ENCODE measurements around the gene PLIN5. TPM values are rescaled to one million over a fixed set of nuclear protein-coding genes. Genes with fewer than 3 reads are reported as not detected.

Gene PLIN5
- polyA plus RNA-seq, 3 donors = 2.3 to 3.2 (median 2.3) TPM

- no peak for DNase-seq (ENCODE audit: low read depth in 3 of 3, low spot score in 2 of 3)
These were observed 11.5 kb downstream of the PLIN5 start for GRCh38 chr19:4523306-4524110.

- no peak for DNase-seq (ENCODE audit: low read depth in 3 of 3, low spot score in 2 of 3)
These were observed 12.6 kb downstream of the PLIN5 start for GRCh38 chr19:4522291-4523002.

DNA sequence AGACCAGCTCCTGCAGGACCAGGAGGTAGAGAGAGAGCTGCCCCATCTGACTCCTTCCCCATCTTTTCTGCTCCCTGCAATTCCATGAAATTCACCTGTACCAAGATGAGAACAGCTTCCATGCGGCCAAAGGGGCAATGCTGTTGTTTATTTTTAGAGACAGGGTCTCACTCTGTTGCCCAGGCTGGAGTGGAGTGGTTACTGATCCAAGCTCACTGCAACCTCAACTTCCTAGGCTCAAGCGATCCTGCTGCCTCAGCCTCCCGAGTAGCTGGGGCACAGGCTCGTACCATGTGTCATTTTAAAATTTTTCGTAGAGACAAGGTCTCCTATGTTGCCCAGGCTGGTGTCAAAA is 13.2 kb downstream of the PLIN5 start:
- DNase-seq (ENCODE audit: low read depth in 3 of 3, low spot score in 2 of 3) = no peak

GRCh38 chr19:4521170-4521887 is 13.7 kb downstream of the PLIN5 start:
- no peak for DNase-seq (ENCODE audit: low read depth in 3 of 3, low spot score in 2 of 3)

DNA sequence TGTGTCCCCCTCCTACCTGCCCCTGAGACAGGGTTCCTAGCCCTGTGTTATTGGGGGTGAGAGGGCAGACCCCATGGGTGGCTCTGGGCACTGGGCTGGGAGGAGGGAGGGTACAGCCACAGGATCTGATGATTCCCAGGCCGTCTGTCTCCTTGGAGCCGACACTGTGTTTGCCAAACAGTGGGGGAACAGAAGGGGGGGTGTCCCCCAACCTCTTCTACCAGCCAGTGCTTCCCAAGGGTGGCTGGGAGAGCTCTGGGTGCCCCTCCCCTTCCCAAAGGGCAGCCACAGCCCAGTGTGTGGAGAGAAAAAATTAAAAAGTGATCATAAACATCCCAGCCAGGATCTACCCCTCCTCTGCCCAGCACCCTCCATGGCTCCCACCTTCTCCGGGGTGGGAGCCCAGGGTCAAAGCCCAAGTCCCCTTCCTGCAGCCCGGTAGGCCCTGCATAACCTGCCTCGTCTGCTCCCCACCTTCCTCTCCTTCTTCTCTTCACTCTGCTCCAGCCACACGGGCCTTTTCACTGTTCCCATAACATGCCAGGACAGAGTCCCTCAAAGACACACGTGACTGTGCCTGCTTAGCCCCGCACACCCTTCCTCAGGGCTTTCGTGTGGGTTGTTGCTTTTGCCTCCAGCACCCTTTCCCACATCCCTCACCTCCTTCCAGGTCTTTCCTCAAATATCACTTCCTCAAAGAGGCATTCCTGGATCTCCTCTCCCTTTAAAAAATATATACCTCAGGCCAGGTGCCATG is 15.3 kb downstream of the PLIN5 start:
- no peak for DNase-seq (ENCODE audit: low read depth in 3 of 3, low spot score in 2 of 3)

GRCh38 chr19:4519172-4519496 is 15.9 kb downstream of the PLIN5 start:
- DNase-seq (ENCODE audit: low read depth in 3 of 3, low spot score in 2 of 3) = no peak

DNA sequence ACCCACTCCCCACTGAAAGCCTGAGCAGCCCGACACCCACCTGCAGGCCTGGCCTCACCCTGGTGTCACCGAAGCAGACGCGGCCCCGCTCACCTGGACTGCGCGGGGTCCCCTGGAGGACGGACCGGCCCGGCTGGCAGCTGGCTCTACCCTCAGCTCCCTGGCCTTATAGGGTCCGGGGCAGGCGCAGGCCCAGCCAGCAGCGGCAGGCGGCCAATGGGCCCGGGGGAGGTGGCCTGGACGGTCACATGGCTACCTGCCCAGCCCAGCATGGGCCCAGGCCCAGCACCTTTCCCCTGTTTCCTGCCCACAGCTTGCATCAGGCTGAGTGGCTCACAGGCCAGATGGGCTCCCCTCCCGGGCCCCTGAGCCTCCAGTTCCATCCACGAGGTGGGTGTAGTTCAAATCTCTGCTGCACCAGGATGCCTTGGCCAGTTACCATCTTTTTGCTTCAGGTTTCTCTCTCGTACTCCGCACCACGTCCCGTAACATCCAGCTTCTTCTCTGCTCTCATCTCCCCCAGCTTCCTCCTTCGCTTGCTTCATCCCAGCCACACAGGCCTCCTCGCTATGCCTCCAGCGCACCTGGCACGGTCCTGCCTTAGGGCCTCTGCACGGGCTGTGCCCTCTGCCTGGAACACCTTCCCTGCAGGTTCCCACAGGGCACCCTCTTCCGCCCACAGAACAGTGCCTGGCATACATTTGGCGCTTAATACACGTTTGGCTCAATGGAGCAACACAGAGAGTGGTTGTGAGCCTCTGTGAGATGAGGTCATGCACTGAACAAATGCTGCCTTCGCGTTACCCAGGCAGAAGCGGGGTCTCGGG is 16.5 kb downstream of the PLIN5 start, which contains the start of gene PLIN4:
TSS of gene PLIN4 (minus strand) at position 142 of the 827 bp plus-strand sequence. CDS start 214 bp downstream, outside the sequence.
- no peak for DNase-seq (ENCODE audit: low read depth in 3 of 3, low spot score in 2 of 3)

DNA sequence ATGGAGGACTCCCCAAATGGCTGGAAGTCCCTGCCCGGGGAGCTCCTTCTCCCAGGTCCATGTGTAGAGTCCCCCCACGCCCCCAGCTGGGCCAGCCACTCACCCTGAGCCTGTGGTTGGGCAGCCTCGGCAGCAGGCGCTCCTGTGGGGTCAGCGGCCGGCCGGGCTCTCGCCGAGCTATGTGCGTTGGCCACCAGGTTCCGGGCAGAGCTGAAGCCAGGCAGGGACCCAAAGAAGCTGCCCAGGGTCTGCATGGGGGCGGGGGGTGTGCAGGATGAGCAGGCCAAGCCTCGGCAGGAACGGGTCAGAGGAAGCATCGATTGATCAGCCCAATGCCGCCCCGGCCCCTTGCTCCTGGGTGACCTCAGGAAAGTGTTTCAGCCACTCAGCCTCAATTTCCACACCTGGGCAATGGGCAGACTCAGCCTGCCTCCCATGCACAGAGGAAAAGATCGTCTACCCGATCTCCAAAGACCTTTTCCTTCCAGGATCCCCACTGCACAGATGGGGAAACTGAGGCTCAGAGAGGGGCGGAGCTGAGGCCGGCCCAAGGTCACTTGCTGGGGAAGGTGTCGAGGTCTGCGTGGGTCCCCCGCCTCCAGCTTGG is 17.5 kb downstream of the PLIN5 start:
- no peak for DNase-seq (ENCODE audit: low read depth in 3 of 3, low spot score in 2 of 3)

- DNase-seq (ENCODE audit: low read depth in 3 of 3, low spot score in 2 of 3) = no peak
These were observed 18.1 kb downstream of the PLIN5 start for GRCh38 chr19:4516939-4517300.

GRCh38 chr19:4516199-4516938 is 18.7 kb downstream of the PLIN5 start:
- DNase-seq (ENCODE audit: low read depth in 3 of 3, low spot score in 2 of 3) = no peak

DNA sequence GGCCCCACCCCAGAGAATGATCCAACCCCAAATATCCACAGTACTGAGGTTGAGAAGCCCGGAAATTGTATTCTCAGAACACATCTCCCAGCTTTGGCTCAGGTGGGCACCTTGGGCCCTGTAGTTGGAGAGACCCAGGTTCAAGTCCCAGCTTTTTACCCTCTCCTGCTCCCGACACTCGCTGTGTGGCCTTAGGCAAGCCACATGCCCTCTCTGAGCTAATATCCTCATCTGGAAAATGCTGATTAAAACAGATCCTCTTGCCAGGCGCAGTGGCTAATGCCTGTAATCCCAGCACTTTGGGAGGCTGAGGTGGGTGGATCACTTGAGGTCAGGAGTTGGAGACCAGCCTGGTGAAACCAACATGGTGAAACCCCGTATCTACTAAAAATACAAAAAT is 19.3 kb downstream of the PLIN5 start:
- no peak for DNase-seq (ENCODE audit: low read depth in 3 of 3, low spot score in 2 of 3)

- DNase-seq (ENCODE audit: low read depth in 3 of 3, low spot score in 2 of 3) = no peak
These were observed 21.8 kb downstream of the PLIN5 start for GRCh38 chr19:4513248-4513647.

DNA sequence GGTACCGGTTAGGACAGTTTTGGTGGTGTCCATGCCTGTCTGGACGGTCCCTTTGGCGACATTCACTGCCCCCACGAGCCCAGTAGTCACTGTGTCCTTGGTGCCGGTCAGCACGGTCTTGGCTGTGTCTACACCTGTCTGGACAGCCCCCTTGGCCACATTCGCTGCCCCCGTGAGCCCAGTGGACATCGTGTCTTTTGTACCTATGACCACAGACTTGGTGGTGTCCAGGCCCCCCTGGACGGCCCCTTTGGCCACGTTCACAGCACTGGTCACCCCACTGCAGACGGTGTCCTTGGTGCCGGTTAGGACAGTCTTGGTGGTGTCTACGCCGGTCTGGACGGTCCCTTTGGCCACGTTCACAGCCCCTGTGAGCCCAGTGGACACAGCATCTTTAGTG is 23.0 kb downstream of the PLIN5 start:
- no peak for DNase-seq (ENCODE audit: low read depth in 3 of 3, low spot score in 2 of 3)

DNA sequence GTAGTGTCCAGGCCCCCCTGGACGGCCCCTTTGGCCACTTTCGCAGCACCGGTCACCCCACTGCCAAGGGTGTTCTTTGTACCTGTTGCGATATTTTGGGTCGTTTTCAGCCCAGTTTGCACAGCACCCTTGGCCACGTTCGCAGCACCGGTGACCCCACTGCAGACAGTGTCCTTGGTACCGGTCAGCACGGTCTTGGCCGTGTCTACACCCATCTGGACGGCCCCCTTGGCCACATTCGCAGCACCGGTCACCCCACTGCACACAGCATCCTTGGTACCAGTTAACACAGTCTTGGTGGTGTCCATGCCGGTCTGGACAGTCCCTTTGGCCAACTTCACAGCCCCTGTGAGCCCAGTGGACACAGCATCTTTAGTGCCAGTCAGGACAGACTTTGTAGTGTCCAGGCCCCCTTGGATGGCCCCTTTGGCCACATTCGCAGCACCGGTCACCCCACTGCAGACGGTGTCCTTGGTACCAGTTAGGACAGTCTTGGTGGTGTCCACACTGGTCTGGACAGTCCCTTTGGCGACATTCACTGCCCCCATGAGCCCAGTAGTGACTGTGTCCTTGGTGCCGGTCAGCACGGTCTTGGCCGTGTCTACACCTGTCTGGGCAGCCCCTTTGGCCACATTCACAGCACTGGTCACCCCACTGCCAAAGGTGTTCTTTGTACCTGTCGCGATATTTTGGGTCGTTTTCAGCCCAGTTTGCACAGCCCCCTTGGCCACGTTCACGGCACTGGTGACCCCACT is 23.5 kb downstream of the PLIN5 start:
- DNase-seq (ENCODE audit: low read depth in 3 of 3, low spot score in 2 of 3) = no peak

DNA sequence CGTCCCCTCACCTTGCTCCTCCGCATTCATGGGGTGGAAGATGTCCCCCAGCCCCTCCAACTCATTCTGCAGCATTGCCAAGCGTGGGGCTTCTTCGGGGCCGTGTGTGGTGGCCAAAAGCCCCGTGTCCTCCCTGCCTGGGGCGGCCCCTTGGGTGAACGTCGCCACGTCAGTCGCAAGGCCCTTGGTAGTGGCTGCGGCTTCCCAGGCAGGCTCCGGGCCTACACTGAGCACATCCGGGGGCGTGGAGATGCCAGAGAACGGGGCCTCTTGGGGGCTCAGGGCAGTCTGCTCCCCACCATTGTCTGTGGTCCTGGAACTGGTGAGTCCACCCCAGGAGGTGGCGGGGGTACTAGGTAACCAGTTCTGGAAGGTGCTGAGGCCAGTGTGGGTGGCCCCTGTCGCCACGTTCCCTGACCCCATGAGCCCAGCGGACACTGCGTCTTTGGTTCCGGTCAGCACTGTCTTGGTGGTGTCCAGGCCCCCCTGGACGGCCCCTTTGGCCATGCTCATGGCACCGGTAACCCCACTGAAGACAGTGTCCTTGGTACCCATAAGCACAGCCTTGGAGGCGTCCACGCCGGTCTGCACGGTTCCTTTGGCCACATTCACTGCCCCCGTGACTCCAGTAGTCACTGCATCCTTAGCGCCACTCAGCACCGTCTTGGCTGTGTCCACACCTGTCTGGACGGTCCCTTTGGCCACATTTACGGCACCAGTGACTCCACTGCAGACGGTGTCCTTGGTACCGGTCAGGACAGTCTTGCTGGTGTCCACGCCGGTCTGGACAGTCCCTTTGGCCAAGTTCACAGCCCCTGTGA is 24.4 kb downstream of the PLIN5 start:
- DNase-seq (ENCODE audit: low read depth in 3 of 3, low spot score in 2 of 3) = no peak

GRCh38 chr19:4508698-4509097 is 26.3 kb downstream of the PLIN5 start:
- DNase-seq (ENCODE audit: low read depth in 3 of 3, low spot score in 2 of 3) = no peak

DNA sequence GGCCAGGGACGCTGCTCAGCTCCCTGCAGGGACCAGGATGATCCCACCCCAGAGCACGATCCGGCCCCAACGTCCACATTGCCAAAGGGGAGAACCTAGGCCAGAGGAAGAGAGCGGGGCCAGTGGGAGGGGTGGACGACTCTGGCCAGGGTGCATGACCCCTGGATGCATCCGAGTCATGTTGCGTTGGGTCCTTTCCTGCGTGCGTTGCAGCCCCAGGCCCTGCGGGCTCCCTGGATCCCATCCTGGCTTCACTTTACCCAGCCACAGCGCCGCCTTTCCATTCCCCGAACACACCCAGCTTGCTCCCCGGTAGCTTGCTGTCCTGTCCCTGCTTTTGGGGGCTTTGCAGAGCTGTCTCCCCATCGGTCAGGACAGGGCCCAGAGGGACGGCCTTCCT is 27.2 kb downstream of the PLIN5 start:
- no peak for DNase-seq (ENCODE audit: low read depth in 3 of 3, low spot score in 2 of 3)

DNA sequence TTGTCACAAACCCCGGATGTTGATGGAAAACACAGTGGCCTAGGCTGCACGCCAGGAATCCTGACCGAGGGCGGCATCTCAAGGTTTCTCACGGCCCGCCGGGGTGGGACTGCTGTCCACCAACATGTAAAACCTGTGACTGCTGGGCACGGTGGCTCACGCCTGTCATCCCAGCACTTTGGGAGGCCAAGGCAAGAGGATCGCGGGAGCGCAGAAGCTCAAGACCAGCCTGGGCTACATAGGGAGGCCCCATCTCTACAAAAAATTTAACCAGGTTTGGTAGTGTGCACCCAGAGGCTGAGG is 27.9 kb downstream of the PLIN5 start:
- DNase-seq (ENCODE audit: low read depth in 3 of 3, low spot score in 2 of 3) = no peak

Measured in right renal cortex interstitium (tissue), 3 donors.